ENCODE data around the gene LMAN2L. TPM values are rescaled to one million over a fixed set of nuclear protein-coding genes. Genes with fewer than 3 reads are reported as not detected.

LMAN2L gene, protein sequence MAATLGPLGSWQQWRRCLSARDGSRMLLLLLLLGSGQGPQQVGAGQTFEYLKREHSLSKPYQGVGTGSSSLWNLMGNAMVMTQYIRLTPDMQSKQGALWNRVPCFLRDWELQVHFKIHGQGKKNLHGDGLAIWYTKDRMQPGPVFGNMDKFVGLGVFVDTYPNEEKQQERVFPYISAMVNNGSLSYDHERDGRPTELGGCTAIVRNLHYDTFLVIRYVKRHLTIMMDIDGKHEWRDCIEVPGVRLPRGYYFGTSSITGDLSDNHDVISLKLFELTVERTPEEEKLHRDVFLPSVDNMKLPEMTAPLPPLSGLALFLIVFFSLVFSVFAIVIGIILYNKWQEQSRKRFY
- total RNA-seq (10 to 100 TPM; 12.9 to 24.3 (median 19.9) TPM), polyA plus RNA-seq (16.7 TPM)
- long read RNA-seq, donor 1, transcript LMAN2L-202 (9 exons, 2,020 nt), result minor isoform, 12 of 141 reads
- long read RNA-seq, donor 1, transcript LMAN2L-201 (8 exons, 2,397 nt), result major isoform, 123 of 141 reads
- long read RNA-seq, donor 1, partial matches to known transcripts, result 1 of 141 reads
- long read RNA-seq, donor 1, other reads (novel, unspliced or antisense), result 2 of 141 reads
- long read RNA-seq, donor 2, transcript LMAN2L-201 (8 exons, 2,397 nt), result major isoform, 52 of 54 reads
- long read RNA-seq, donor 2, partial matches to known transcripts, result 0 of 54 reads
- long read RNA-seq, donor 2, other reads (novel, unspliced or antisense), result 2 of 54 reads
- long read RNA-seq, donor 3, transcript LMAN2L-202 (9 exons, 2,020 nt), result minor isoform, 9 of 226 reads
- long read RNA-seq, donor 3, transcript LMAN2L-201 (8 exons, 2,397 nt), result major isoform, 194 of 226 reads
- long read RNA-seq, donor 3, partial matches to known transcripts, result 8 of 226 reads
- long read RNA-seq, donor 3, other reads (novel, unspliced or antisense), result 9 of 226 reads
- long read RNA-seq, donor 4, transcript LMAN2L-201 (8 exons, 2,397 nt), result major isoform, 45 of 51 reads
- long read RNA-seq, donor 4, partial matches to known transcripts, result 1 of 51 reads
- long read RNA-seq, donor 4, other reads (novel, unspliced or antisense), result 0 of 51 reads

- H3K27ac ChIP-seq (ENCODE audit: low read length), result peak within 1 kb of the TSS; percentile 37
- WGBS, result under 1% methylated on average over 43 of the region's 43 CpGs
- peak within 1 kb of the TSS; percentile 81 for H3K4me3 ChIP-seq (ENCODE audit: low read length)
- peaks cover 2% of the 10 kb centered on the region for H3K4me1 ChIP-seq (ENCODE audit: control insufficient read depth, insufficient read depth, low read length)
- DNase-seq (peak; percentile 98 to 99 (median 98)), ATAC-seq (peak; percentile 98 to 100)
- no peaks in the 10 kb centered on the region for H3K27me3 ChIP-seq (ENCODE audit: control insufficient read depth, insufficient read depth)
- no peaks in the 10 kb centered on the region for H3K9me3 ChIP-seq (ENCODE audit: control insufficient read depth, low read length)
- intact Hi-C loops (cut with DNase I), result loop anchor here in 1 of 4 donors (10.0 kb wide), 1 partner anchor 225 kb away; no protein-coding TSS in a partner anchor
Observed at GRCh38 chr2:96739633-96740428, at the start of gene LMAN2L. Gene LMAN2L, minus strand, starts transcription at chr2:96740064. Its CDS starts 24 bp downstream, at chr2:96740040.

- Histone ChIP-seq H3K27ac (ENCODE audit: low read length) (peak overlapping the region; percentile 84), H3K4me1 (ENCODE audit: control insufficient read depth, insufficient read depth, low read length) (no peaks in the 10 kb centered on the region)
Observed at GRCh38 chr2:96789245-96789617, 49.4 kb upstream of the LMAN2L start.

DNA sequence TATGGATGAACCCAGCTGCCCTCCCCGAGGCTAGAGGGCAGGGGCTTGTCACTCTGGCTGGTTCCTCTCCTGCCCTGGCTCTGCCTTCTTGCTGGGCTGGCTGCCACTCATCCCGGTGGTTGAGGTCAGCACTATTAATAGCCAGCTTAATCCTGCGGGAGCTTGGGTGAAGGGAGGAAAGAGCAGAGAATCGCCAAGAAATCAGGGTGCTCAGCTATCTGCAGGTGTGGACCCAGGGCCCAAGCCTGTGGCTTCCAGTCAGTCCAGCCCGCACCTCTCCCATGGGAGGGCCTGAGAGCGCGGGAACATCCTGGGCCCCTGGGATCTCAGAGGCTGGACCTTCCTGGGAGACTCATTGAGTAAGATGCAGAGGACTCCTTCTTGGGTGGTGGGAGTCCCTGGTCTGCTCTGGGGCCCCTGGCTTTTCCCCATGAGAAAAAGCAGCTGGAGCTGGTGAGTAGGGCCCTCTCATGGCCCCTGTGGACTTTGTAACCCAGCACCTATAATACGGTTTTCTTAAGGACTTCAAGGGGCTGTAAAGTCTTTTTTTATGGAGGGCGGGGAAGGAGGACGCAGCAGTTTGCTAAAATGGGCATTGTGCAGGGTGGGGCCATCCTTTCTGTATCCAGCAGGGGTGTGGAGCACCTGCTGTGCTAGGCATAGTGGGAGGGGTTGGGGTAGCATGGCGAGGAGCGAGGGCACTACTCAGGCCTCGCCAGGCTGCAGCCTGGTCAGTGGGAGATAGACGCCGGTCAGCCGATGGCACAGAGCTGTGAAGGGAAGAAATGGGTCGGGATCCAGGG is 48.8 kb upstream of the LMAN2L start:
- Histone ChIP-seq H3K27me3 (ENCODE audit: control insufficient read depth, insufficient read depth) (no peaks in the 10 kb centered on the region), H3K9me3 (ENCODE audit: control insufficient read depth, low read length) (no peaks in the 10 kb centered on the region), H3K27ac (ENCODE audit: low read length) (peak overlapping the region; percentile 93), H3K4me3 (ENCODE audit: low read length) (no peak overlapping the region), H3K4me1 (ENCODE audit: control insufficient read depth, insufficient read depth, low read length) (no peaks in the 10 kb centered on the region)
- 63% methylated on average over 17 of the region's 17 CpGs for WGBS
- intact Hi-C loops (cut with DNase I), result no loop called here
- DNase-seq (peak; percentile 57 to 79 (median 79)), ATAC-seq (peak; percentile 85 to 90)

More at GRCh38 chr2:96789245-96789617, 49.4 kb upstream of the LMAN2L start:
- no peak overlapping the region for H3K4me3 ChIP-seq (ENCODE audit: low read length)
- DNase-seq (no peak), ATAC-seq (peak in 1 of 2 donors; percentile 3)
- no peaks in the 10 kb centered on the region for H3K9me3 ChIP-seq (ENCODE audit: control insufficient read depth, low read length)
- WGBS, result 73% methylated on average over 6 of the region's 6 CpGs
- H3K27me3 ChIP-seq (ENCODE audit: control insufficient read depth, insufficient read depth), result no peaks in the 10 kb centered on the region
- intact Hi-C loops (cut with DNase I), result no loop called here

GRCh38 chr2:96787411-96787810 is 47.5 kb upstream of the LMAN2L start:
- ATAC-seq, result no peak
- WGBS, result 95% methylated on average over 3 of the region's 3 CpGs
- H3K27ac ChIP-seq (ENCODE audit: low read length), result no peak overlapping the region
- DNase-seq, result no peak
- no peaks in the 10 kb centered on the region for H3K4me1 ChIP-seq (ENCODE audit: control insufficient read depth, insufficient read depth, low read length)
- intact Hi-C loops (cut with DNase I), result no loop called here
- H3K9me3 ChIP-seq (ENCODE audit: control insufficient read depth, low read length), result no peaks in the 10 kb centered on the region
- H3K27me3 ChIP-seq (ENCODE audit: control insufficient read depth, insufficient read depth), result no peaks in the 10 kb centered on the region
- H3K4me3 ChIP-seq (ENCODE audit: low read length), result no peak overlapping the region

DNA sequence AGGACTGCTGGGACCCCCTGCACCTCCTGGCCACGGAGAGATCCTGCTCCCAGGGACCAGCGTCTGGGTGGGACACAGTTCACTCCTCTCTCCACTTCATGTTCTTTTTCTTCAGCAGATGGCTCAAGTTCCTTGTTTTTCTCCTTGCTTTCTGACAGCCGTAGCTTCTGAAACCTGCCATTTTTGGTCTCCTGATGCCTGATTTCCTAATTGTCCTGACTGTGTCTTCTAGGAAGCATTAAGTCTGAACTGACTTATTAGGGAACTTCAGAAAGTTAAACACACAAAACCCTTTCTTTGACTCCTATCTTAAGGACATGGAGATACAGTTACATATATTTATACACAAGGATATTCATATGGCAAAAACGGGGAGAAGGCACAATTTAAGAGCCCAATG is 43.5 kb upstream of the LMAN2L start:
- intact Hi-C loops (cut with DNase I), result no loop called here
- no peak overlapping the region for H3K4me3 ChIP-seq (ENCODE audit: low read length)
- no peak for ATAC-seq
- no peak for DNase-seq
- H3K27ac ChIP-seq (ENCODE audit: low read length), result no peak overlapping the region
- 71% methylated on average over 4 of the region's 4 CpGs for WGBS
- H3K27me3 ChIP-seq (ENCODE audit: control insufficient read depth, insufficient read depth), result no peaks in the 10 kb centered on the region
- H3K4me1 ChIP-seq (ENCODE audit: control insufficient read depth, insufficient read depth, low read length), result no peaks in the 10 kb centered on the region
- no peaks in the 10 kb centered on the region for H3K9me3 ChIP-seq (ENCODE audit: control insufficient read depth, low read length)

DNA sequence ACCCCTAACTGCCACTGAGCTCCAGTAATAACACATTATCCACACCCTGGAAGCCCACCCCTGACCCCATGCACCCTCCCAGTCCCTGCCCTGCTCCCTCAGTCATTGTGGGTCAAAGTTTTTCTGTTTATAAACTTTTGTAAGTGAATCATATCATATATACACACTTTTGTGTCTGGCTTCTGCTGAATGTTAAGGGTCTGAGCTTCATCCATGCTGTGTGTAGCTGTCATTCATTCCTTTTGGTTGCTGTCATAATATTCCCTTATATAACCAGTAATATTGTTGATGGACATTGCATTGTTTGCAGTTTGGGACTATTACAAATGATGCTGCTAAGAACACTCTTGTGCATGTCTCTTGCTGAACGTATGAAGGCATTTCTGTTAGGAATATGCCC is 35.3 kb upstream of the LMAN2L start:
- H3K27ac ChIP-seq (ENCODE audit: low read length), result no peak overlapping the region
- ATAC-seq (no peak), DNase-seq (no peak)
- no peaks in the 10 kb centered on the region for H3K4me1 ChIP-seq (ENCODE audit: control insufficient read depth, insufficient read depth, low read length)
- intact Hi-C loops (cut with DNase I), result no loop called here
- 38% methylated on average over 1 of the region's 1 CpG for WGBS
- H3K9me3 ChIP-seq (ENCODE audit: control insufficient read depth, low read length), result no peaks in the 10 kb centered on the region
- H3K27me3 ChIP-seq (ENCODE audit: control insufficient read depth, insufficient read depth), result no peaks in the 10 kb centered on the region
- H3K4me3 ChIP-seq (ENCODE audit: low read length), result no peak overlapping the region

DNA sequence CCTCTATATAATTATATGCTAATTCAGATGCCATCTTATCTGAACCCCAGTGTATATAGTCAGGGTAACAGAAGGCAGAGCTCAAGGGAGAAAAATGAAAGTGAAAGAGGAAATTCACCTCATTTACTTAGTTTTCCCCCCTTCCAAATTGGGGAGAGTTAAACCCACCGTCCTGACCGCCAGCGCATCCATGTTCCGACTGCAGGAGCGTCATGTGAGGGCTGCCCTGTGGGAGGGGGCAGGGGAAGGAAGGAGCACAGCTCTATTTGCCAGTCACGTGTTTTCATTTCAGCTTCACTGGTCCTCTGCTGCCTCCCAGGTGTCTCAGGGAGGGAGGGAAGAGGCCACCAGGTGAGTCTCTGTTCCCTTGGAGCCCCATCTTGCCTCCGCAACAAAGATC is 34.1 kb upstream of the LMAN2L start:
- intact Hi-C loops (cut with DNase I), result no loop called here
- H3K27me3 ChIP-seq (ENCODE audit: control insufficient read depth, insufficient read depth), result no peaks in the 10 kb centered on the region
- peaks cover 3% of the 10 kb centered on the region for H3K4me1 ChIP-seq (ENCODE audit: control insufficient read depth, insufficient read depth, low read length)
- no peak overlapping the region for H3K27ac ChIP-seq (ENCODE audit: low read length)
- H3K9me3 ChIP-seq (ENCODE audit: control insufficient read depth, low read length), result no peaks in the 10 kb centered on the region
- DNase-seq, result no peak
- 76% methylated on average over 7 of the region's 7 CpGs for WGBS
- ATAC-seq, result no peak
- H3K4me3 ChIP-seq (ENCODE audit: low read length), result no peak overlapping the region

- intact Hi-C loops (cut with DNase I), result no loop called here
- no peak overlapping the region for H3K4me3 ChIP-seq (ENCODE audit: low read length)
- H3K27ac ChIP-seq (ENCODE audit: low read length), result no peak overlapping the region
- peak in 1 of 3 donors; percentile 78 for DNase-seq
- WGBS, result 82% methylated on average over 12 of the region's 12 CpGs
- no peaks in the 10 kb centered on the region for H3K9me3 ChIP-seq (ENCODE audit: control insufficient read depth, low read length)
- no peak for ATAC-seq
- H3K4me1 ChIP-seq (ENCODE audit: control insufficient read depth, insufficient read depth, low read length), result peaks cover 3% of the 10 kb centered on the region
- H3K27me3 ChIP-seq (ENCODE audit: control insufficient read depth, insufficient read depth), result no peaks in the 10 kb centered on the region
Observed at GRCh38 chr2:96772903-96773671, 33.2 kb upstream of the LMAN2L start.

- H3K4me3 ChIP-seq (ENCODE audit: low read length), result no peak overlapping the region
- H3K9me3 ChIP-seq (ENCODE audit: control insufficient read depth, low read length), result no peaks in the 10 kb centered on the region
- intact Hi-C loops (cut with DNase I), result no loop called here
- no peak for ATAC-seq
- no peaks in the 10 kb centered on the region for H3K27me3 ChIP-seq (ENCODE audit: control insufficient read depth, insufficient read depth)
- peaks cover 3% of the 10 kb centered on the region for H3K4me1 ChIP-seq (ENCODE audit: control insufficient read depth, insufficient read depth, low read length)
- no peak for DNase-seq
- 95% methylated on average over 20 of the region's 20 CpGs for WGBS
- H3K27ac ChIP-seq (ENCODE audit: low read length), result no peak overlapping the region
Observed at GRCh38 chr2:96771796-96772618, 32.1 kb upstream of the LMAN2L start.
